ENCODE measurements around the gene METTL3.
A peak's percentile ranks its signal among the peaks of the same experiment; 100 is the strongest.

METTL3 gene

GRCh38 chr14:21525571-21525961, 14.4 kb upstream of the METTL3 start:
- DNase-seq: no peak
- Histone ChIP-seq H3K79me1 (ENCODE audit: low read length) (no peaks in the 10 kb centered on the region), H2BK12ac (ENCODE audit: low read length) (no peak overlapping the region), H3K4me1 (ENCODE audit: control insufficient read depth in 1 of 2, insufficient read depth in 2 of 2, low read length in 2 of 2) (peaks cover 5 to 8% of the 10 kb centered on the region in 2 experiments), H3K4me2 (ENCODE audit: low read length) (peak overlapping the region; percentile 84), H3K23ac (ENCODE audit: low read length) (no peak overlapping the region), H2BK120ac (ENCODE audit: insufficient read depth, low read length, poor library complexity) (no peak overlapping the region), H3K4me3 (ENCODE audit: low read depth, low read length) (peak overlapping the region; percentile 91), H4K8ac (ENCODE audit: low read depth, low read length) (no peak overlapping the region), H3K14ac (ENCODE audit: low read length) (no peak overlapping the region), H2BK5ac (ENCODE audit: low read depth, low read length, poor library complexity) (no peak overlapping the region), H3K36me3 (ENCODE audit: control insufficient read depth in 1 of 2, insufficient read depth in 2 of 2, low read length in 2 of 2) (peaks cover 4 to 8% of the 10 kb centered on the region in 2 experiments), H4K12ac (ENCODE audit: low read depth, low read length) (no peak overlapping the region), H4K91ac (ENCODE audit: low read depth, low read length) (peak overlapping the region; percentile 10), H3K9ac (ENCODE audit: low read length) (no peak overlapping the region), H3K79me2 (ENCODE audit: control insufficient read depth, insufficient read depth, low read length, poor library complexity) (peaks cover 1% of the 10 kb centered on the region), H3K4ac (ENCODE audit: low read depth, low read length) (no peak overlapping the region), H3K18ac (ENCODE audit: low read length) (peak overlapping the region; percentile 3), H3K27me3 (ENCODE audit: insufficient read depth, low read length) (no peaks in the 10 kb centered on the region), H3K27ac (ENCODE audit: low read depth, low read length) (no peak overlapping the region), H3K9me3 (ENCODE audit: insufficient read depth, low read depth, low read length) (peaks cover 1% of the 10 kb centered on the region), H2AFZ (ENCODE audit: insufficient read depth, low read length, poor library complexity) (peak overlapping the region; percentile 23), H2AK5ac (ENCODE audit: low read length) (no peak overlapping the region)
- WGBS (ENCODE audit: extremely low coverage, insufficient coverage, insufficient read length): no CpG with 5 or more reads among the region's 12 CpGs

GRCh38 chr14:21524575-21525490, 13.7 kb upstream of the METTL3 start:
- peaks cover 1% of the 10 kb centered on the region for H3K9me3 ChIP-seq (ENCODE audit: insufficient read depth, low read depth, low read length)
- no peak overlapping the region for H3K23ac ChIP-seq (ENCODE audit: low read length)
- H3K4me2 ChIP-seq (ENCODE audit: low read length): peak overlapping the region; percentile 84
- H4K12ac ChIP-seq (ENCODE audit: low read depth, low read length): no peak overlapping the region
- H4K8ac ChIP-seq (ENCODE audit: low read depth, low read length): no peak overlapping the region
- no peak overlapping the region for H2BK12ac ChIP-seq (ENCODE audit: low read length)
- no peak overlapping the region for H3K4me3 ChIP-seq (ENCODE audit: low read depth, low read length)
- H3K4ac ChIP-seq (ENCODE audit: low read depth, low read length): no peak overlapping the region
- no peaks in the 10 kb centered on the region for H3K27me3 ChIP-seq (ENCODE audit: insufficient read depth, low read length)
- H3K4me1 ChIP-seq (ENCODE audit: control insufficient read depth in 1 of 2, insufficient read depth in 2 of 2, low read length in 2 of 2): peaks cover 5 to 8% of the 10 kb centered on the region in 2 experiments
- no peak overlapping the region for H2AK5ac ChIP-seq (ENCODE audit: low read length)
- no peak overlapping the region for H3K27ac ChIP-seq (ENCODE audit: low read depth, low read length)
- no peak overlapping the region for H3K18ac ChIP-seq (ENCODE audit: low read length)
- no peak overlapping the region for H2AFZ ChIP-seq (ENCODE audit: insufficient read depth, low read length, poor library complexity)
- WGBS (ENCODE audit: extremely low coverage, insufficient coverage, insufficient read length): no CpG with 5 or more reads among the region's 18 CpGs
- no peak overlapping the region for H3K9ac ChIP-seq (ENCODE audit: low read length)
- H2BK5ac ChIP-seq (ENCODE audit: low read depth, low read length, poor library complexity): no peak overlapping the region
- H3K36me3 ChIP-seq (ENCODE audit: control insufficient read depth in 1 of 2, insufficient read depth in 2 of 2, low read length in 2 of 2): peaks cover 4 to 8% of the 10 kb centered on the region in 2 experiments
- no peak overlapping the region for H2BK120ac ChIP-seq (ENCODE audit: insufficient read depth, low read length, poor library complexity)
- H3K79me2 ChIP-seq (ENCODE audit: control insufficient read depth, insufficient read depth, low read length, poor library complexity): peaks cover 1% of the 10 kb centered on the region
- no peak for DNase-seq
- H3K79me1 ChIP-seq (ENCODE audit: low read length): no peaks in the 10 kb centered on the region
- no peak overlapping the region for H3K14ac ChIP-seq (ENCODE audit: low read length)
- H4K91ac ChIP-seq (ENCODE audit: low read depth, low read length): peak overlapping the region; percentile 10

GRCh38 chr14:21523203-21523602, 12.1 kb upstream of the METTL3 start:
- no peak overlapping the region for H4K91ac ChIP-seq (ENCODE audit: low read depth, low read length)
- no peak overlapping the region for H2AK5ac ChIP-seq (ENCODE audit: low read length)
- no peak overlapping the region for H4K8ac ChIP-seq (ENCODE audit: low read depth, low read length)
- no peak overlapping the region for H3K23ac ChIP-seq (ENCODE audit: low read length)
- H3K27ac ChIP-seq (ENCODE audit: low read depth, low read length): no peak overlapping the region
- H3K79me1 ChIP-seq (ENCODE audit: low read length): no peaks in the 10 kb centered on the region
- peaks cover 5 to 8% of the 10 kb centered on the region in 2 experiments for H3K4me1 ChIP-seq (ENCODE audit: control insufficient read depth in 1 of 2, insufficient read depth in 2 of 2, low read length in 2 of 2)
- H3K4me2 ChIP-seq (ENCODE audit: low read length): no peak overlapping the region
- H3K18ac ChIP-seq (ENCODE audit: low read length): no peak overlapping the region
- H3K9me3 ChIP-seq (ENCODE audit: insufficient read depth, low read depth, low read length): peaks cover 1% of the 10 kb centered on the region
- no peak overlapping the region for H3K4ac ChIP-seq (ENCODE audit: low read depth, low read length)
- H3K27me3 ChIP-seq (ENCODE audit: insufficient read depth, low read length): no peaks in the 10 kb centered on the region
- H3K14ac ChIP-seq (ENCODE audit: low read length): no peak overlapping the region
- no peak overlapping the region for H2BK120ac ChIP-seq (ENCODE audit: insufficient read depth, low read length, poor library complexity)
- H3K36me3 ChIP-seq (ENCODE audit: control insufficient read depth in 1 of 2, insufficient read depth in 2 of 2, low read length in 2 of 2): peaks cover 4 to 8% of the 10 kb centered on the region in 2 experiments
- H4K12ac ChIP-seq (ENCODE audit: low read depth, low read length): no peak overlapping the region
- DNase-seq: no peak
- H3K4me3 ChIP-seq (ENCODE audit: low read depth, low read length): no peak overlapping the region
- H3K79me2 ChIP-seq (ENCODE audit: control insufficient read depth, insufficient read depth, low read length, poor library complexity): peaks cover 1% of the 10 kb centered on the region
- no peak overlapping the region for H2BK5ac ChIP-seq (ENCODE audit: low read depth, low read length, poor library complexity)
- no peak overlapping the region for H2AFZ ChIP-seq (ENCODE audit: insufficient read depth, low read length, poor library complexity)
- H2BK12ac ChIP-seq (ENCODE audit: low read length): no peak overlapping the region
- H3K9ac ChIP-seq (ENCODE audit: low read length): no peak overlapping the region
- no CpG with 5 or more reads among the region's 7 CpGs for WGBS (ENCODE audit: extremely low coverage, insufficient coverage, insufficient read length)

- H3K4me3 ChIP-seq (ENCODE audit: low read depth, low read length): no peak overlapping the region
- no peak overlapping the region for H3K4ac ChIP-seq (ENCODE audit: low read depth, low read length)
Measured at GRCh38 chr14:21521501-21521900, 10.4 kb upstream of the METTL3 start.

More at GRCh38 chr14:21521501-21521900, 10.4 kb upstream of the METTL3 start:
- H2BK120ac ChIP-seq (ENCODE audit: insufficient read depth, low read length, poor library complexity): no peak overlapping the region
- no peak overlapping the region for H3K18ac ChIP-seq (ENCODE audit: low read length)
- H3K27ac ChIP-seq (ENCODE audit: low read depth, low read length): no peak overlapping the region
- H3K79me2 ChIP-seq (ENCODE audit: control insufficient read depth, insufficient read depth, low read length, poor library complexity): peaks cover 1% of the 10 kb centered on the region
- no CpG with 5 or more reads among the region's 2 CpGs for WGBS (ENCODE audit: extremely low coverage, insufficient coverage, insufficient read length)
- H4K8ac ChIP-seq (ENCODE audit: low read depth, low read length): no peak overlapping the region
- DNase-seq: peak; percentile 76 to 96
- no peak overlapping the region for H4K12ac ChIP-seq (ENCODE audit: low read depth, low read length)
- no peak overlapping the region for H2AK5ac ChIP-seq (ENCODE audit: low read length)
- no peak overlapping the region for H3K23ac ChIP-seq (ENCODE audit: low read length)
- H2BK5ac ChIP-seq (ENCODE audit: low read depth, low read length, poor library complexity): no peak overlapping the region
- peaks cover 4 to 8% of the 10 kb centered on the region in 2 experiments for H3K36me3 ChIP-seq (ENCODE audit: control insufficient read depth in 1 of 2, insufficient read depth in 2 of 2, low read length in 2 of 2)
- no peak overlapping the region for H3K4me2 ChIP-seq (ENCODE audit: low read length)
- peaks cover 1% of the 10 kb centered on the region for H3K9me3 ChIP-seq (ENCODE audit: insufficient read depth, low read depth, low read length)
- no peaks in the 10 kb centered on the region for H3K27me3 ChIP-seq (ENCODE audit: insufficient read depth, low read length)
- no peak overlapping the region for H3K9ac ChIP-seq (ENCODE audit: low read length)
- H4K91ac ChIP-seq (ENCODE audit: low read depth, low read length): no peak overlapping the region
- no peaks in the 10 kb centered on the region for H3K79me1 ChIP-seq (ENCODE audit: low read length)
- H2BK12ac ChIP-seq (ENCODE audit: low read length): no peak overlapping the region
- H3K4me1 ChIP-seq (ENCODE audit: control insufficient read depth in 1 of 2, insufficient read depth in 2 of 2, low read length in 2 of 2): peaks cover 2 to 3% of the 10 kb centered on the region in 2 experiments
- no peak overlapping the region for H2AFZ ChIP-seq (ENCODE audit: insufficient read depth, low read length, poor library complexity)
- no peak overlapping the region for H3K14ac ChIP-seq (ENCODE audit: low read length)
